VCaP (cell line): Measurements from ENCODE around the gene LYST.

ENCODE experiments used
- H3K27ac ChIP-seq: fragments of 450-650 bp; 2 replicates; pipeline ENCODE4 v1.5.1; 2017
- CTCF ChIP-seq: fragments of 450-650 bp; conservative IDR thresholded peaks from 2 replicates; pipeline ENCODE4 v1.5.1; 2017; ENCODE audit warnings: mild to moderate bottlenecking, moderate library complexity

The LYST gene

DNA sequence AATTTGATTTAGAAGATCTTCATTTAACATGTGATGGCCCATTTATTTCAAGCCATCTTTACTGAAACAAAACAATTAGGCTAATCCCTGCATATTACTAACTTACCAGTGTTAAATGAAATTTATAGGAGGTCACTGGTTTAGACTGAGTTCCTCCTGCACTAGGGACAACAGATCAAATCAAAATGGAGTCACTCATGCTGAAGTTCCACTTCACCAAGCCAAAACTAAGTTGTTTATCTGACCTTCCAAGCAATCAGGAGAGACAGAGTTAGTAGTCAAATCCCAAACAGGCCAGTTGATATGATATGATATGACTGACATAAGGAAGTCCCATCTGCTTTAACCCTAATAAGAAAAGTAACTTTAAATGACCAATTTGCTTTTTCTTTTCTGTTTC, 4.8 kb downstream of the LYST start:
- no peak overlapping the region for H3K27ac ChIP-seq
- no peak for TF ChIP-seq CTCF

DNA sequence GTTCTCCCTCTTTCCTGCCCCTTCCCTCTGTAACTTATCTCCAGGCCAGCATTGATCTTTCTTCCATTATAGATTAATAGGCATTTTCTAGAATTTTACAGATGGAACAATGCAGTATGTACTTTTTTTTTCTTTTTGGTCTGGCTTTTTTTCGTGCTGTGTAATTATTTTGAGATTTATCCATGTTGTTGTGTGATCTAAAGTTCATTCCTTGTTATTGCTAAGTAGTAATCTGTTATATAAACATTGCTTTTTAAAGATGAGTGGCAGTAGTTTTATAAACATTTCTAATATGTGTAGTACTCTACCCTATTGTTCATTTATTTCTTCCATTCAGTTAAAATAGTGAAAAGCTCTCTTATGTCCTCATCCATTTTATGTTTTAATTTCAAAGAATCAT, 5.9 kb downstream of the LYST start:
- H3K27ac ChIP-seq: no peak overlapping the region
- TF ChIP-seq CTCF: no peak

- H3K27ac ChIP-seq: no peak overlapping the region
- no peak for TF ChIP-seq CTCF
Observed at GRCh38 chr1:235859789-235860188, 6.9 kb downstream of the LYST start.

- no peak overlapping the region for H3K27ac ChIP-seq
- TF ChIP-seq CTCF: no peak
Observed at GRCh38 chr1:235858766-235859165, 7.9 kb downstream of the LYST start.

- TF ChIP-seq CTCF: no peak
- no peak overlapping the region for H3K27ac ChIP-seq
Observed at GRCh38 chr1:235857756-235858155, 8.9 kb downstream of the LYST start.

GRCh38 chr1:235855811-235856429, 10.8 kb downstream of the LYST start:
- no peak for TF ChIP-seq CTCF
- H3K27ac ChIP-seq: no peak overlapping the region

- no peak overlapping the region for H3K27ac ChIP-seq
- TF ChIP-seq CTCF: no peak
Observed at GRCh38 chr1:235854347-235854746, 12.4 kb downstream of the LYST start.
